Uterus (tissue), 4 donors: ENCODE results near the gene EGR1. TPM values are rescaled to one million over a fixed set of nuclear protein-coding genes. Genes with fewer than 3 reads are reported as not detected.

ENCODE experiments used
- DNase-seq, 2 donors: peaks; one replicate each; pipeline ENCODE4 v3.0.0-alpha.2; 2019 to 2020
- H3K27ac ChIP-seq, 2 donors: fragments of 200-600 bp; sonication (generic); 1 replicate in 1 of 2; 2 replicates in 1 of 2; pipeline ENCODE4 v1.5.1; 2016 to 2018
- H3K27me3 ChIP-seq, 2 donors: fragments of 200-600 bp; sonication (generic); one replicate each; pipeline ENCODE4 v1.5.1; 2018 to 2019; ENCODE audit warnings: control low read depth in 1 of 2
- H3K36me3 ChIP-seq, 2 donors: fragments of 200-600 bp; sonication (generic); one replicate each; pipeline ENCODE4 v1.5.1; 2019; ENCODE audit warnings: control low read depth in 1 of 2
- H3K4me1 ChIP-seq, 2 donors: fragments of 200-600 bp; sonication (generic); one replicate each; pipeline ENCODE4 v1.5.1; 2018 to 2019; ENCODE audit warnings: control low read depth in 1 of 2
- H3K4me3 ChIP-seq, 2 donors: fragments of 200-600 bp; sonication (generic); 1 replicate in 1 of 2; 2 replicates in 1 of 2; pipeline ENCODE4 v1.5.1; 2018 to 2019; ENCODE audit warnings: mild to moderate bottlenecking in 1 of 2
- H3K9me3 ChIP-seq, 2 donors: fragments of 200-600 bp; sonication (generic); one replicate each; pipeline ENCODE4 v1.5.1; 2019; ENCODE audit warnings: control low read depth in 1 of 2
- CTCF ChIP-seq, 4 experiments: fragments of 200-600 bp in 2 of 4; fragments of 450-650 bp in 2 of 4; sonication (generic) in 2 of 4; IDR thresholded peaks; one replicate each; pipeline ENCODE4 v1.5.1; 2016 to 2019; ENCODE audit warnings: antibody characterized with exemption in 4 of 4, mild to moderate bottlenecking in 2 of 4, moderate library complexity in 1 of 4
- POLR2A ChIP-seq, 2 donors: fragments of 450-650 bp; IDR thresholded peaks; one replicate each; pipeline ENCODE4 v1.6.1; 2016; ENCODE audit warnings: antibody characterized with exemption in 2 of 2, mild to moderate bottlenecking in 1 of 2, moderate library complexity in 1 of 2
- intact Hi-C: fragments of 100-400 bp; cut with DNase I; formaldehyde crosslinking; loops from one replicate; pipeline ENCODE4 v1.15.1; 2023; ENCODE audit warnings: low total_unique reads
- total RNA-seq, 4 donors: library from RNA; depleted of rRNA in 3 of 4; stranded (reverse); fragments of >200 nt in 3 of 4; gene quantifications; one replicate each; pipeline versions ENCODE4 v1.1.0 to v1.2.4, GENCODE V29; 2014 to 2023
- donor health status: DM: yes; HTN: yes; CAD: no.

The EGR1 gene
- total RNA-seq, 4 donors from 2014 or later, result 2.6 to 123 (median 35.2) TPM

- Histone ChIP-seq H3K9me3 (no peaks in the 10 kb centered on the region), H3K36me3 (no peaks in the 10 kb centered on the region), H3K27ac (no peak overlapping the region), H3K4me1 (peaks cover 0 to 5% of the 10 kb centered on the region in 2 donors), H3K27me3 (no peaks in the 10 kb centered on the region), H3K4me3 (no peak overlapping the region)
- DNase-seq, result no peak
- intact Hi-C loops, result no loop called here
- TF ChIP-seq CTCF (IDR thresholded peaks at IDR 0.05) (no peak), POLR2A (IDR thresholded peaks at IDR 0.05) (no peak)
Observed at GRCh38 chr5:138488481-138488945, 23.2 kb downstream of the EGR1 start.

- Histone ChIP-seq H3K4me1 (peaks cover 0 to 5% of the 10 kb centered on the region in 2 donors), H3K9me3 (no peaks in the 10 kb centered on the region), H3K36me3 (no peaks in the 10 kb centered on the region), H3K4me3 (no peak overlapping the region), H3K27ac (no peak overlapping the region), H3K27me3 (no peaks in the 10 kb centered on the region)
- intact Hi-C loops, result no loop called here
- DNase-seq, result peak; percentile 27 to 55
- TF ChIP-seq POLR2A (IDR thresholded peaks at IDR 0.05) (no peak), CTCF (IDR thresholded peaks at IDR 0.05) (no peak)
Observed at GRCh38 chr5:138489683-138490061, 24.4 kb downstream of the EGR1 start.

GRCh38 chr5:138490648-138491283 is 25.5 kb downstream of the EGR1 start:
- Histone ChIP-seq H3K4me3 (no peak overlapping the region), H3K27me3 (no peaks in the 10 kb centered on the region), H3K27ac (no peak overlapping the region), H3K36me3 (no peaks in the 10 kb centered on the region), H3K9me3 (no peaks in the 10 kb centered on the region), H3K4me1 (peaks cover 0 to 5% of the 10 kb centered on the region in 2 donors)
- DNase-seq, result no peak
- TF ChIP-seq POLR2A (IDR thresholded peaks at IDR 0.05) (no peak), CTCF (IDR thresholded peaks at IDR 0.05) (no peak)
- intact Hi-C loops, result no loop called here

GRCh38 chr5:138491284-138491648 is 26.0 kb downstream of the EGR1 start:
- Histone ChIP-seq H3K4me1 (peaks cover 0 to 5% of the 10 kb centered on the region in 2 donors), H3K4me3 (peak overlapping the region; percentile 37 to 61), H3K9me3 (no peaks in the 10 kb centered on the region), H3K27ac (peak overlapping the region in 1 of 2 donors; percentile 36), H3K36me3 (no peaks in the 10 kb centered on the region), H3K27me3 (no peaks in the 10 kb centered on the region)
- intact Hi-C loops, result no loop called here
- TF ChIP-seq CTCF (IDR thresholded peaks at IDR 0.05) (no peak), POLR2A (IDR thresholded peaks at IDR 0.05) (no peak)
- DNase-seq, result peak in 1 of 2 donors; percentile 24

- no peaks in the 10 kb centered on the region for H3K36me3 ChIP-seq
- peak overlapping the region; percentile 70 to 77 for H3K27ac ChIP-seq
- peaks cover 0 to 5% of the 10 kb centered on the region in 2 donors for H3K4me1 ChIP-seq
- H3K4me3 ChIP-seq, result peak overlapping the region; percentile 41 to 61
- peak; percentile 90 to 93 for DNase-seq
- intact Hi-C loops, result no loop called here
- H3K27me3 ChIP-seq, result no peaks in the 10 kb centered on the region
- H3K9me3 ChIP-seq, result no peaks in the 10 kb centered on the region
- TF ChIP-seq POLR2A (IDR thresholded peaks at IDR 0.05), result peak in 1 of 2 donors; percentile 56
- peak in 2 of 4 experiments; percentile 9 to 19 for TF ChIP-seq CTCF (IDR thresholded peaks at IDR 0.05)
Observed at GRCh38 chr5:138491669-138492559, 26.6 kb downstream of the EGR1 start.
